Activated CD8-positive, alpha-beta memory T cell treated with anti-CD3 and anti-CD28 coated beads, Interleukin-2, amount 10 ng/mL, durations not matched to agents 7 days and 5 days (primary cell): ENCODE results near the gene TTL. TPM values are rescaled to one million over a fixed set of nuclear protein-coding genes. Genes with fewer than 3 reads are reported as not detected.
"Not testable (repeated sequence)": the region's sequence is repeated elsewhere in the genome, so short reads cannot be mapped to it uniquely, and the experiment has no call there.

ENCODE experiments used
- ATAC-seq: fragments of 150-1000 bp; cut with Tn5 transposase; one replicate; pipeline ENCODE4 v1.10.0; 2021; ENCODE audit warnings: moderate library complexity
- CTCF ChIA-PET: fragments of 350-600 bp; sonication (Branson Sonifier 250); formaldehyde crosslinking; loops from one replicate; lab custom pipeline; 2021; ENCODE audit warnings: antibody characterized with exemption; lab: Charles Lee
- DNase-seq: peaks from one replicate; pipeline ENCODE4 v3.0.0-alpha.2; 2020
- H3K27ac Mint-ChIP-seq: one replicate; pipeline ENCODE4 v1.8.0; 2021; ENCODE audit warnings: mild to moderate bottlenecking, mixed read lengths
- H3K27me3 Mint-ChIP-seq: one replicate; pipeline ENCODE4 v1.8.0; 2021; ENCODE audit warnings: mixed read lengths
- H3K36me3 Mint-ChIP-seq: one replicate; pipeline ENCODE4 v1.8.0; 2021; ENCODE audit warnings: mild to moderate bottlenecking, mixed read lengths
- H3K4me1 Mint-ChIP-seq: one replicate; pipeline ENCODE4 v1.8.0; 2021; ENCODE audit warnings: mixed read lengths
- H3K4me3 Mint-ChIP-seq: one replicate; pipeline ENCODE4 v1.8.0; 2021; ENCODE audit warnings: mild to moderate bottlenecking, moderate library complexity, mixed read lengths
- H3K9me3 Mint-ChIP-seq: one replicate; pipeline ENCODE4 v1.8.0; 2022; ENCODE audit warnings: low read depth, mixed read lengths
- total RNA-seq, 2 experiments: library from RNA; stranded (reverse); gene quantifications; one replicate each; pipeline ENCODE4 v1.2.3, GENCODE V29; 2021

The TTL gene
- total RNA-seq, 2 experiments from 2014 or later: 33.0 to 41.2 TPM

DNA sequence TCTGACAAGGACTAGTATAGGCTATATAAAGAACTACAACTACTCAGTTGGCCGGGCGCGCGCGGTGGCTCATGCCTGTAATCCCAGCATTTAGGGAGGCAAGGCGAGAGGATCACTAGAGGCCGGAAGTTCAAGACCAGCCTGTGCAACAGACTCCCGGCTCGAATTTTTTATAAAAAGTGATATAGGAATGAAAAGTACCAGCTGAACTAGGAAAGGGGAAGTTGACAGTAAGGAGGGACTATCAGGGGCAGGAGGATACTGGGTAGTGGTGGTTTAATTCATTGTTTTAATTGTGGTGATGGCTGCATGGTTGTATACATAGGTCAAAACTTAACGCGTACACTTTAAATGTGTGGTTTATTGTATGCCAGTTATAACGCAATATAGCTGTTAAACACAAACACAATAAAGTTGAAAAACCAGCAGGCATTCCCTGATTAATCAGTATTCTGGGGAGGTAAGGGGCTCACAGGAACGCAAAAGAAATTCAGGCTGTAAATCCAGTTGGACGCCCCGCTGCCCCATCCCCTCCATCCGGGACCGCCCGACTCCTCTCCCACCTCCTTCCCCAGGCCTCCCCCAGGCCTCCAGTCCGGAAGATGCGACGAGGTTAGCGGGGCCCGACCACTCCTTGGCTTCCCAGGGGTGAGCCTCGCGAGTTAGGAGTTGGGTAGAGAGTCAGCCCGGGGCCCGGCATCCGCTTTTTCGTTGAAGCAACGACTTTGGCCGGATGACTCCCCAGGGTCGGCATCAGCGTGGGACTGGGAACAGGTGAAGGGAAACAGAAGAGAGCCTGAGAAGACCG, 59.6 kb downstream of the TTL start:
- no peaks in the 10 kb centered on the region for H3K9me3 Mint-ChIP-seq
- DNase-seq (peak; percentile 85), ATAC-seq (peak; percentile 83)
- CTCF ChIA-PET: no interaction called here
- H3K36me3 Mint-ChIP-seq: peaks cover 3% of the 10 kb centered on the region
- H3K27ac Mint-ChIP-seq: no peak overlapping the region
- no peak overlapping the region for H3K4me3 Mint-ChIP-seq
- H3K27me3 Mint-ChIP-seq: no peaks in the 10 kb centered on the region
- H3K4me1 Mint-ChIP-seq: peaks cover 25% of the 10 kb centered on the region

DNA sequence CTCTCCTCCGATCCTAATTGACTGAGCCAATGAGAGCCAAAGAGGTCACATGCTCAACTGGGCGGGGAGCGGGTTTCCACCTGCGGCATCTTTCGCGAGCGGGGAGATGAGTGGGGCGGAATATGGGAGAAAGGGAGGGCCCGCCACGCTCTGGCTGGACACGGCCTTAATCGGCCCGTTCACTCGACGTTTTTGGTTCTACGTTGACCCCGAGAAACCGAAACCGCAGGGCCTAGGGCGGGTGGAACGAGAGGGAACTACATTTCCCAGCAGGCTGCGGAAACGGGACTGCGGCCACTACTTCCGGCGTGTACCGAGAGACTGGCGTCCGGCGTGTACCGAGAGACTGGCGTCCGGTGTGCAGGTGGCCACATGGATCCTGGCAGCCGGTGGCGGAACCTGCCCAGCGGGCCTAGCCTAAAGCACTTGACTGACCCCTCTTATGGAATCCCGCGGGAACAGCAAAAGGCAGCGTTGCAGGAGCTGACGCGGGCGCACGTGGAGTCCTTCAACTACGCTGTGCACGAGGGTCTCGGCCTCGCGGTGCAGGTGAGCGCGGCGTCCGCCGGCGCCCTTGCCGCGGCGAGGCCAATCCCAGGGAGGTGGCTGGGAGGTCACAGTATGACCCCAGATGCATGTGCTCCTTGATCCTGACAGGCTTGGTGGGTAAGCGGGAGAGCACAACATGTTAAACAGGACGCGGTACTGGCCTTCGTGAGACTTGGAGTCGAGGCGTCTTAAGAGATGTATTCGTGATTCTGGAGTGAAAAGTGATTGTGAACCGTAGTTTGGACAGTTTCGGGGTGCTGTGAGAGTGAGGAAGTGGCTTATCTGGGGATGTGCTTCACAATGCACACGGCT, 60.4 kb downstream of the TTL start, which contains the start of gene POLR1B:
TSS of gene POLR1B (plus strand) at position 343 of the 861 bp plus-strand sequence. CDS start at position 373, 30 bp downstream.
- peaks cover 8% of the 10 kb centered on the region for H3K36me3 Mint-ChIP-seq
- DNase-seq (peak; percentile 89), ATAC-seq (peak; percentile 86)
- no peak within 1 kb of the TSS for H3K27ac Mint-ChIP-seq
- CTCF ChIA-PET: interaction anchor here (0.7 to 2.1 kb wide), 3 partner anchors 10 to 84 kb away, joined by 3 to 6 read pairs (median 3); no protein-coding TSS in a partner anchor
- no peaks in the 10 kb centered on the region for H3K9me3 Mint-ChIP-seq
- H3K4me1 Mint-ChIP-seq: peaks cover 30% of the 10 kb centered on the region
- no peak within 1 kb of the TSS for H3K4me3 Mint-ChIP-seq
- H3K27me3 Mint-ChIP-seq: no peaks in the 10 kb centered on the region

DNA sequence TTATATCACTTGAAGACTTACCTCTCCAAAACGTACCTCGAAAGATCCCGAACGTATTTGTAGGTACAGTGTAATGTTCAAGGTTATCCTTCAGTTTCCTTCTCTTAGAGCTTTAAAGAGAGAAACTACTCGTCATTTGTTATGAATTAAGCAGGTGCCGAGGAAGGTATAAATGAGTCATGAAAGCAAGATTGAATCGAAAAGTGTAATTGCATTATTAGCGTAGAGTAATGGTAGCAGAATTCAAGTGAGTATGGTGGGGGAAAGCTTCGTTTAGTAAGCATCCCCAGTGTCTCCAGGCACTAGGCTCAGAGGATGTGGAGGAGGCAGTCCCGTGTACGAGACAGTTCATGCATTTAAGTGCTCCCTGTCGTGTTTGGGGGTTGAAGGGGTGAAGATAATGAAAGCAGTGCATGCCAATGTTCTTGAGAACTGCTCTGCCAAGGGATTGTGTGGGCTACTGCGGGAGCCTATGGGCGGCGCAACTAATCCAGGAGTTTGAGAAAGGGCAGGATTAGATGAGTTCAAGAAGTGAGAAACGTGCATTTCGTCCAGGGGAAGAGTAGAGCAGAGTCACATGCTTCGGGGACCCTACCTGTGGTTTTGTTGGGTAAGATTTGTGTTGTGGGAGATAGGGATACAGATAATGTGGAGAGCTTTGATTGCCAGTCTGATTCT, 61.2 kb downstream of the TTL start:
- Mint-ChIP-seq H3K4me1 (peaks cover 36% of the 10 kb centered on the region), H3K4me3 (no peak overlapping the region), H3K27me3 (no peaks in the 10 kb centered on the region), H3K9me3 (no peaks in the 10 kb centered on the region), H3K27ac (no peak overlapping the region), H3K36me3 (peaks cover 14% of the 10 kb centered on the region)
- ATAC-seq (no peak), DNase-seq (peak; percentile 45)
- CTCF ChIA-PET: interaction anchor here (0.7 to 2.1 kb wide), 6 partner anchors 9 to 283 kb away, joined by 3 to 6 read pairs (median 3); no protein-coding TSS in a partner anchor

DNA sequence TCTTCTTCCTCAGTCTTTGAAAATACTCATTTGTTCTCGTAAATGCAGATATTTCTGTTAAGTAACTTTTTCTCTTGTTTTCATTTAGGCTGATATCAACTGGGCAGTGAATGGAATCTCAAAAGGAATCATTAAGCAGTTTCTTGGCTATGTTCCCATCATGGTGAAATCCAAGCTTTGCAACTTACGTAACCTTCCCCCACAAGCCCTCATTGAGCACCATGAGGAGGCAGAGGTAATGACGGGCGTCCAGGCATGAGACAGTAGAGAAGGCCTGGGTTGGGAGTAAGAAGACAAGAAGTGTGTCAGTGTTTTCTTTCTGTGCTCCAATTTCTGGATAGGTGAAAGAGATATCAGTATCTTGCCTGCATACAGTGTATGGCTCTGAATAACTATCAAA, 65.4 kb downstream of the TTL start:
- DNase-seq (no peak), ATAC-seq (no peak)
- Mint-ChIP-seq H3K36me3 (peaks cover 39% of the 10 kb centered on the region), H3K27me3 (no peaks in the 10 kb centered on the region), H3K27ac (peak overlapping the region; percentile 31), H3K4me1 (peaks cover 34% of the 10 kb centered on the region), H3K9me3 (no peaks in the 10 kb centered on the region), H3K4me3 (no peak overlapping the region)
- CTCF ChIA-PET: no interaction called here

- H3K27me3 Mint-ChIP-seq: no peaks in the 10 kb centered on the region
- no peak overlapping the region for H3K27ac Mint-ChIP-seq
- CTCF ChIA-PET: no interaction called here
- H3K4me3 Mint-ChIP-seq: no peak overlapping the region
- peaks cover 34% of the 10 kb centered on the region for H3K4me1 Mint-ChIP-seq
- peaks cover 52% of the 10 kb centered on the region for H3K36me3 Mint-ChIP-seq
- ATAC-seq (no peak), DNase-seq (no peak)
- H3K9me3 Mint-ChIP-seq: no peaks in the 10 kb centered on the region
Observed at GRCh38 chr2:112548980-112549379, 67.0 kb downstream of the TTL start.

- Mint-ChIP-seq H3K27ac (peak overlapping the region; percentile 3), H3K9me3 (no peaks in the 10 kb centered on the region), H3K27me3 (no peaks in the 10 kb centered on the region), H3K4me1 (peaks cover 12% of the 10 kb centered on the region), H3K4me3 (no peak overlapping the region), H3K36me3 (peaks cover 64% of the 10 kb centered on the region)
- CTCF ChIA-PET: interaction anchor here (1.7 to 1.9 kb wide), 2 partner anchors 14 to 21 kb away, joined by 4 to 5 read pairs; no protein-coding TSS in a partner anchor
- ATAC-seq: no peak
- DNase-seq: no peak
Observed at GRCh38 chr2:112566104-112566503, 84.1 kb downstream of the TTL start.

DNA sequence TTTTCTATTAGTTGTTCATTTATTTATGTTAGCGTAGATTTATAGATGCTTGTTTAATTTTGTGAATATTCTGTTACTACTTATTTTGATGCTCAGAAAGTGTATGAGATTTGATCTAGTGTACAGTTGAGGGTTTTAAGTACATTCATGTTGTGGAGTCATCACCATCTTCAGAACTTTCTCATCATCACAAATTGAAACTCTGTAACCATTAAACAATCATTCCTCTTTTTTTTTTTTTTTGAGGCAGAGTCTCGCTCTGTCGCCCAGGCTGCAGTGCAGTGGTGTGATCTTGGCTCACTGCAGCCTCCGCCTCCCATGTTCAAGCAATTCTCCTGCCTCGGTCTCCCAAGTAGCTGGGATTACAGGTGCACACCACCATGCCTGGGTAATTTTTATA, 84.6 kb downstream of the TTL start:
- not testable (repeated sequence) for DNase-seq, H3K4me3 Mint-ChIP-seq, H3K27me3 Mint-ChIP-seq, H3K9me3 Mint-ChIP-seq, ATAC-seq
- Mint-ChIP-seq H3K27ac (peak overlapping the region; percentile 2), H3K4me1 (peaks cover 12% of the 10 kb centered on the region), H3K36me3 (peaks cover 66% of the 10 kb centered on the region)
- CTCF ChIA-PET: interaction anchor here (1.7 to 1.9 kb wide), 2 partner anchors 15 to 21 kb away, joined by 4 to 5 read pairs; no protein-coding TSS in a partner anchor

DNA sequence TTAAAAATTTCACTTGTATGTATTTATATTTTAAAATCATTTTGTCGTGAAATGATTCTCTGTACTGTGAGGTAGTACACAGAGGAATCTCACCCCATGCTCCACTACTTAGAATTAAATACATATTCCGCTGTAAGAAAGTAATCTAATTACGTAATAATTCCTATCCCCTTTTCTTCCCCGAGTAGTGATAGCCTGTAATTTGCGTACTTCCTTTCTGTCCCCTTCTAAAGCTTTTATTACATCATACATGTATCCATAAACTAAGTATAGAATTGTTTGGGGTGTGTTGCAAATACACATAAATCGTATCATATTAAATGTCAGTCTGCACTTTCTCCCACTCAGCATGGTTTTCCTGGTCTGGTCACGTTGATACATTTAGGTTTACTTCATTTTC, 90.0 kb downstream of the TTL start:
- Mint-ChIP-seq H3K9me3 (no peaks in the 10 kb centered on the region), H3K36me3 (peaks cover 71% of the 10 kb centered on the region), H3K27ac (no peak overlapping the region), H3K4me3 (no peak overlapping the region), H3K27me3 (no peaks in the 10 kb centered on the region), H3K4me1 (no peaks in the 10 kb centered on the region)
- DNase-seq (no peak), ATAC-seq (no peak)
- CTCF ChIA-PET: no interaction called here

DNA sequence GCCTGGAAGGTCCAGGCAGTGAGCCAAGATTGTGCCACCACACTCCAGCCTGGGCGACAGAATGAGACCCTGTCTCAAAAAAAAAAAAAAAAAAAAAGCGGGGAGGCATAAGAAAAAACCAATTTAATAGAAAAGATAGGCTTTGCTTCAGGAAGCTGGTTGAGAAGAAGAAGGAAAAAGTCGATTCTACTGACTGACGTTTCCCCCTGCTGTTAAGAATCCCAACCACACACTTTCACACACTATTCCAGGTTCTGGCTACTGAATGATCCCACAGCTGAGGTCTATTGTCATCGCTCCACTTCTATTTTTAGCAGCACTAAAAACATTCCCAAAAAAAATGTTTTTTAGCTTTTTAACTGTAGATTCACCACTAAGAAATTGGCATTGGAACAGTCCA, 95.8 kb downstream of the TTL start:
- no peak for DNase-seq
- H3K27ac Mint-ChIP-seq: no peak overlapping the region
- H3K4me3 Mint-ChIP-seq: no peak overlapping the region
- no peak for ATAC-seq
- no peaks in the 10 kb centered on the region for H3K9me3 Mint-ChIP-seq
- H3K27me3 Mint-ChIP-seq: no peaks in the 10 kb centered on the region
- H3K4me1 Mint-ChIP-seq: peaks cover 9% of the 10 kb centered on the region
- CTCF ChIA-PET: interaction anchor here (0.6 to 1.9 kb wide), 4 partner anchors 20 to 97 kb away, joined by 3 to 4 read pairs (median 3); no protein-coding TSS in a partner anchor
- H3K36me3 Mint-ChIP-seq: peaks cover 23% of the 10 kb centered on the region

DNA sequence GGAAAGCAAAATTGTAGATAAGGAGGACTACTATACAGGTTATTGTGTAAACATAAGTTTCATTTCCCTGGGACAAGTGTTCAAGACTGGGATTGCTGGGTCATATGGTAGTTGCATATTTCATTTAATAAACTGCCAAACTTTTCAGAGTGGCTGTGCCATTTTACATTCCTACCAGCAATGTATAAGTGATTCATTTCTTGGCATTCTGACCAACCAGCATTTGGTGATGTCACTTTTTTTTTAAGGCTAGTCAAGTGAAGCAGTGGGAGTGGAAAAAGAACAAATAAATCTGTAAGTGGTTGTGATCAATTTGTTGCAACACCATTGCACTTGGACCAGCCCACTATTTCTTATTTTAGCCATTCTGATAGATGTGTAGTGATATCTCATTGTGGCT, 97.3 kb downstream of the TTL start:
- Mint-ChIP-seq H3K4me1 (peaks cover 21% of the 10 kb centered on the region), H3K36me3 (peaks cover 15% of the 10 kb centered on the region), H3K27me3 (no peaks in the 10 kb centered on the region), H3K27ac (no peak overlapping the region), H3K4me3 (no peak overlapping the region), H3K9me3 (no peaks in the 10 kb centered on the region)
- ATAC-seq (no peak), DNase-seq (no peak)
- CTCF ChIA-PET: interaction anchor here (0.7 to 1.9 kb wide), 2 partner anchors 34 to 99 kb away, joined by 4 read pairs; no protein-coding TSS in a partner anchor

DNA sequence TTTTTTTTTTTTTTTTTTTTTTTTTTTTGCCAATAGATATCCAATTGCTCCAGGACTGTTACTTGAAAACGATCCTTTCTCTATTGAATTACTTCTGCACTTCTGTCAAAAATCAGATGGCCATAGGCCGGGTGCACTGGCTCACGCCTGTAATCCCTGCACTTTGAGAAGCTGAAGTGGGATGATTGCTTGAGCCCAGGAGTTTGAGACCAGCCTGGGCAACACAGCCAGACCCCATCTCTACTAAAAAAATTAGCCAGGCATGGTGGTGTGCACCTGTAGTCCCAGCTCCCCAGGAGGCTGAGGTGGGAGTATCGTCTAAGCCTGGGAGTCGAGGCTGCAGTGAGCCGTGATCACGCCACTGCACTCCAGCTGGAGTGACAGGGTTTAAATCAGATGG, 98.1 kb downstream of the TTL start:
- ATAC-seq (no peak), DNase-seq (no peak)
- Mint-ChIP-seq H3K27me3 (no peaks in the 10 kb centered on the region), H3K4me3 (no peak overlapping the region), H3K36me3 (peaks cover 9% of the 10 kb centered on the region), H3K27ac (no peak overlapping the region), H3K4me1 (peaks cover 24% of the 10 kb centered on the region), H3K9me3 (no peaks in the 10 kb centered on the region)
- CTCF ChIA-PET: interaction anchor here (1.5 kb wide), 1 partner anchor 100 kb away, joined by 4 read pairs; no protein-coding TSS in a partner anchor

GRCh38 chr2:112582314-112582746, 100.4 kb downstream of the TTL start:
- DNase-seq (peak; percentile 56), ATAC-seq (peak; percentile 8)
- peak overlapping the region; percentile 80 for H3K27ac Mint-ChIP-seq
- peaks cover 9% of the 10 kb centered on the region for H3K36me3 Mint-ChIP-seq
- no peaks in the 10 kb centered on the region for H3K9me3 Mint-ChIP-seq
- no peaks in the 10 kb centered on the region for H3K27me3 Mint-ChIP-seq
- CTCF ChIA-PET: interaction anchor here (0.7 to 4.5 kb wide), 8 partner anchors 9 to 518 kb away, joined by 3 to 29 read pairs (median 6); no protein-coding TSS in a partner anchor
- H3K4me1 Mint-ChIP-seq: peaks cover 39% of the 10 kb centered on the region
- no peak overlapping the region for H3K4me3 Mint-ChIP-seq
